ENCODE data around the gene BEX4. TPM values are rescaled to one million over a fixed set of nuclear protein-coding genes. Genes with fewer than 3 reads are reported as not detected.

BEX4 gene
- total and polyA plus RNA-seq, 3 donors from 2014 or later, result 90.7 to 125 (median 104) TPM

DNA sequence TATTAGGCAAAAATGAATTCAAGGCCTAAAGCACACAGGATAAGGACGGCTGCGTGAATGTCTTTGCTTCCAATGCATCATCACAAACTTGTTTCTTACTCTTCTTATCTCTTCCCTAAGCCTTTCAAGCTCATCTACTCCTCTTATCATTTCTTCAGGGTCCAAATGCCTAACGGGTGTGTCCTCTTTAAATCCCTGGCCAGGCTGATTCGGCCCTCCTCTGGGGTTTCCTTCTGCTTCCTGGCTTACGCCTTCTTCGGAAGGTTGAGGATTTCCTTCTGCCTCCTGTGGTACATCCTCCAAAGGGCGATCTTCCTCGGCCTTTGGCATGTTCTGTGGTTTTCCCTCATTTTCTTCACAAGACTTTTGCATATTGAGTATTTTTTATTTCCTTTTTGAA is 38.7 kb downstream of the BEX4 start:
- 9 to 13% methylated on average over 8 of the region's 8 CpGs for WGBS, 2 donors
- Histone ChIP-seq H3K27ac (peak overlapping the region; percentile 88 to 93), H3K36me3 (ENCODE audit: low read depth, missing control alignments) (no peaks in the 10 kb centered on the region), H3K4me3 (peak overlapping the region; percentile 62 to 70), H3K9me3 (no peaks in the 10 kb centered on the region), H3K4me1 (no peaks in the 10 kb centered on the region), H3K27me3 (no peaks in the 10 kb centered on the region)
- no peak for TF ChIP-seq CTCF (IDR thresholded peaks at IDR 0.05)
- no peak for TF ChIP-seq POLR2A (IDR thresholded peaks at IDR 0.05)
- intact Hi-C loops (cut with DNase I; ENCODE audit: low total_unique reads), result no loop called here
- DNase-seq, result no peak

GRCh38 chrX:103254171-103254824 is 39.4 kb downstream of the BEX4 start:
- peak; percentile 69 for DNase-seq
- TF ChIP-seq POLR2A (IDR thresholded peaks at IDR 0.05) (no peak), CTCF (IDR thresholded peaks at IDR 0.05) (no peak)
- Histone ChIP-seq H3K27ac (peak overlapping the region; percentile 88 to 93), H3K9me3 (no peaks in the 10 kb centered on the region), H3K4me1 (no peaks in the 10 kb centered on the region), H3K27me3 (no peaks in the 10 kb centered on the region), H3K4me3 (peak overlapping the region; percentile 62 to 70), H3K36me3 (ENCODE audit: low read depth, missing control alignments) (no peaks in the 10 kb centered on the region)
- intact Hi-C loops (cut with DNase I; ENCODE audit: low total_unique reads), result no loop called here
- 0 to 2% methylated on average over 14 to 22 of the region's 22 CpGs for WGBS, 2 donors

- Histone ChIP-seq H3K36me3 (ENCODE audit: low read depth, missing control alignments) (no peaks in the 10 kb centered on the region), H3K27me3 (no peaks in the 10 kb centered on the region), H3K9me3 (no peaks in the 10 kb centered on the region), H3K4me3 (peak within 1 kb of the TSS; percentile 62 to 70), H3K4me1 (no peaks in the 10 kb centered on the region), H3K27ac (peak within 1 kb of the TSS; percentile 88 to 93)
- peak; percentile 93 for DNase-seq
- intact Hi-C loops (cut with DNase I; ENCODE audit: low total_unique reads), result no loop called here
- WGBS, 2 donors, result 0 to 1% methylated on average over 19 to 22 of the region's 22 CpGs
- TF ChIP-seq POLR2A (IDR thresholded peaks at IDR 0.05) (no peak), CTCF (IDR thresholded peaks at IDR 0.05) (no peak)
These were observed 40.1 kb downstream of the BEX4 start, which contains the start of gene TCEAL8 for GRCh38 chrX:103254921-103255493. Gene TCEAL8, minus strand, starts transcription at chrX:103255155. Its CDS starts 1,176 bp downstream, at chrX:103253979.

DNA sequence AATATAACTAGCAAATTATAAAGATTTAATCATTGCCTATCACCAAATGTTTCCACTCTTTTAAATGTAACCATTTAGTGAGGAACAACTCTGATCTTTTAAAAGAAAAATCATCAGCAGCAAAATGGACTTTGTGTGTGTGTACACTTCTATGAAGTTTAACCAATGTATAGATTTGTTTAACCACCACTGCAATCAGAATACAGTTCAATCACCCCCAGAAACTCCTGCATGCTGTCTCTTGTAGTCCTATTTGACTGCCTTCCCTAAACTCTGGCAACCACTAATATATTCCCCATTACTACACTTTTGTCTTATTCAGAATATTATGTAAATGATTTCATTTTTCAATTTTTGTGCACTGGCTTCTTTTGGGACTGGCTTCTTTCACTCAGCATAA is 41.7 kb downstream of the BEX4 start:
- no peak for DNase-seq
- intact Hi-C loops (cut with DNase I; ENCODE audit: low total_unique reads), result no loop called here
- no peaks in the 10 kb centered on the region for H3K9me3 ChIP-seq
- TF ChIP-seq CTCF (IDR thresholded peaks at IDR 0.05), result no peak
- no peak for TF ChIP-seq POLR2A (IDR thresholded peaks at IDR 0.05)
- H3K4me3 ChIP-seq, result no peak overlapping the region
- no peaks in the 10 kb centered on the region for H3K36me3 ChIP-seq (ENCODE audit: low read depth, missing control alignments)
- no peaks in the 10 kb centered on the region for H3K27me3 ChIP-seq
- H3K4me1 ChIP-seq, result no peaks in the 10 kb centered on the region
- H3K27ac ChIP-seq, result no peak overlapping the region

- no peak overlapping the region for H3K4me3 ChIP-seq
- no peaks in the 10 kb centered on the region for H3K4me1 ChIP-seq
- no peak overlapping the region for H3K27ac ChIP-seq
- intact Hi-C loops (cut with DNase I; ENCODE audit: low total_unique reads), result no loop called here
- no peaks in the 10 kb centered on the region for H3K9me3 ChIP-seq
- no peak for DNase-seq
- TF ChIP-seq CTCF (IDR thresholded peaks at IDR 0.05), result no peak
- no peak for TF ChIP-seq POLR2A (IDR thresholded peaks at IDR 0.05)
- H3K27me3 ChIP-seq, result no peaks in the 10 kb centered on the region
- H3K36me3 ChIP-seq (ENCODE audit: low read depth, missing control alignments), result no peaks in the 10 kb centered on the region
These were observed 43.4 kb downstream of the BEX4 start for GRCh38 chrX:103258275-103258674.

Data from testis (tissue), 3 donors.